Neural progenitor cell (in vitro differentiated cells): ENCODE data around the gene DPF3. TPM values are rescaled to one million over a fixed set of nuclear protein-coding genes. Genes with fewer than 3 reads are reported as not detected.

Source experiments
- DNase-seq: peaks from one replicate; pipeline ENCODE4 v3.0.0-alpha.2; 2016; ENCODE audit warnings: low spot score
- H2AFZ ChIP-seq: fragments of 200-600 bp; sonication (generic); replicated peaks from 2 replicates; pipeline ENCODE4 v1.6.1; 2016; ENCODE audit warnings: antibody characterized with exemption
- H3F3A ChIP-seq: fragments of 200-600 bp; sonication (generic); 2 replicates; pipeline ENCODE4 v1.6.1; 2016; ENCODE audit warnings: antibody characterized with exemption, low read depth
- H3K27ac ChIP-seq: fragments of 200-600 bp; sonication (generic); 2 replicates; pipeline ENCODE4 v1.5.1; 2016; ENCODE audit warnings: mild to moderate bottlenecking
- H3K27me3 ChIP-seq: fragments of 200-600 bp; sonication (generic); 2 replicates; pipeline ENCODE4 v1.6.1; 2016; ENCODE audit warnings: mild to moderate bottlenecking, moderate library complexity
- H3K36me3 ChIP-seq: fragments of 200-600 bp; sonication (generic); 2 replicates; pipeline ENCODE4 v1.5.1; 2016
- H3K4me1 ChIP-seq: fragments of 200-600 bp; sonication (generic); 2 replicates; pipeline ENCODE4 v1.6.1; 2016; ENCODE audit warnings: mixed run types
- H3K4me2 ChIP-seq: fragments of 200-600 bp; sonication (generic); 2 replicates; pipeline ENCODE4 v1.6.1; 2016
- H3K4me3 ChIP-seq: fragments of 200-600 bp; sonication (generic); 2 replicates; pipeline ENCODE4 v1.5.1; 2016
- H3K79me2 ChIP-seq: fragments of 200-600 bp; sonication (generic); 2 replicates; pipeline ENCODE4 v1.6.1; 2016; ENCODE audit warnings: low read depth
- H3K9ac ChIP-seq: fragments of 200-600 bp; sonication (generic); 2 replicates; pipeline ENCODE4 v1.6.1; 2016
- H3K9me3 ChIP-seq: fragments of 200-600 bp; sonication (generic); 2 replicates; pipeline ENCODE4 v1.5.1; 2016; ENCODE audit warnings: low read depth
- H4K20me1 ChIP-seq: fragments of 200-600 bp; sonication (generic); 2 replicates; pipeline ENCODE4 v1.6.1; 2016; ENCODE audit warnings: low read depth
- H3K27ac Mint-ChIP-seq: 3 replicates; pipeline ENCODE4 v1.8.0; 2021; ENCODE audit warnings: mixed read lengths
- H3K27me3 Mint-ChIP-seq: 2 replicates; pipeline ENCODE4 v1.8.0; 2022; ENCODE audit warnings: low read depth, mild to moderate bottlenecking, inconsistent platforms, moderate library complexity, mixed read lengths; ENCODE audit not compliant: insufficient read depth
- H3K36me3 Mint-ChIP-seq: 3 replicates; pipeline ENCODE4 v1.8.0; 2021; ENCODE audit warnings: mixed read lengths
- H3K4me1 Mint-ChIP-seq: 3 replicates; pipeline ENCODE4 v1.8.0; 2021; ENCODE audit warnings: mixed read lengths
- H3K4me3 Mint-ChIP-seq: 3 replicates; pipeline ENCODE4 v1.8.0; 2021; ENCODE audit warnings: mild to moderate bottlenecking, moderate library complexity, mixed read lengths
- H3K9me3 Mint-ChIP-seq: 3 replicates; pipeline ENCODE4 v1.8.0; 2020; ENCODE audit warnings: mixed read lengths
- EZH2 ChIP-seq: fragments of 200-600 bp; sonication (generic); IDR thresholded peaks from 2 replicates; pipeline ENCODE4 v1.6.1; 2017; ENCODE audit warnings: antibody characterized with exemption, mild to moderate bottlenecking, moderate library complexity
- EZH2phosphoT487 ChIP-seq: fragments of 200-600 bp; sonication (generic); IDR thresholded peaks from 2 replicates; pipeline ENCODE4 v1.6.1; 2017; ENCODE audit warnings: antibody characterized with exemption
- total RNA-seq: library from RNA; depleted of rRNA; stranded (reverse); fragments of >200 nt; gene quantifications from 2 replicates; pipeline ENCODE4 v1.2.3, GENCODE V29; 2015; ENCODE audit warnings: low replicate concordance
- TF ChIP-seq, protein P1 (sequence below): fragments of 200-600 bp; sonication (generic); IDR thresholded peaks from 2 replicates; pipeline ENCODE4 v1.5.1; 2017; ENCODE audit warnings: antibody characterized with exemption, mild to moderate bottlenecking

Gene DPF3
- total RNA-seq, 1 donor from 2014 or later, result not detected

DNA sequence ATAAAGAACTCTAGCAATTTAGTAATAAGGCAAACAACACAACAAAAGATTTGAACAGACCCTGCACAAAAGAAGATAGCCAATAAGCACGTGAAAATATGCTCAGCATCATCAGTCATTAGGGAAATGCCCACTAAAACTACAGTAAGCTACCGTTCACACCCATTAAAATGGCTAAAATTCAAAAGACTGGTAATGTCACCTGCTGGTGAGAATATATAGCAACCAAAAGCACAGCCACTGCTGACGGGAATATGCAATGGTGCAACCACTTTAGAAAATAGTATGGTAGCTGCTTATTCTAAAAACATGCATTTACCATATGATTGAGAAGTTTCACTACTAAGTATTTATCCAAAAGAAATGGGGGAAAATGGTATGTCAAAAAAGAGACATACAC, 74.9 kb downstream of the DPF3 start:
- H3K36me3 Mint-ChIP-seq, result no peaks in the 10 kb centered on the region
- H2AFZ ChIP-seq, result no peak overlapping the region
- no peaks in the 10 kb centered on the region for H3F3A ChIP-seq
- H3K4me3 Mint-ChIP-seq, result no peak overlapping the region
- DNase-seq, result no peak
- H3K4me2 ChIP-seq, result no peak overlapping the region
- H3K9me3 Mint-ChIP-seq, result no peaks in the 10 kb centered on the region
- peaks cover 3% of the 10 kb centered on the region for H3K4me1 Mint-ChIP-seq
- no peaks in the 10 kb centered on the region for H3K4me1 ChIP-seq
- H3K27me3 Mint-ChIP-seq, result peaks cover 2% of the 10 kb centered on the region
- no peaks in the 10 kb centered on the region for H3K27me3 ChIP-seq
- no peak overlapping the region for H3K9ac ChIP-seq
- no peak overlapping the region for H3K4me3 ChIP-seq
- TF ChIP-seq, protein P1, sequence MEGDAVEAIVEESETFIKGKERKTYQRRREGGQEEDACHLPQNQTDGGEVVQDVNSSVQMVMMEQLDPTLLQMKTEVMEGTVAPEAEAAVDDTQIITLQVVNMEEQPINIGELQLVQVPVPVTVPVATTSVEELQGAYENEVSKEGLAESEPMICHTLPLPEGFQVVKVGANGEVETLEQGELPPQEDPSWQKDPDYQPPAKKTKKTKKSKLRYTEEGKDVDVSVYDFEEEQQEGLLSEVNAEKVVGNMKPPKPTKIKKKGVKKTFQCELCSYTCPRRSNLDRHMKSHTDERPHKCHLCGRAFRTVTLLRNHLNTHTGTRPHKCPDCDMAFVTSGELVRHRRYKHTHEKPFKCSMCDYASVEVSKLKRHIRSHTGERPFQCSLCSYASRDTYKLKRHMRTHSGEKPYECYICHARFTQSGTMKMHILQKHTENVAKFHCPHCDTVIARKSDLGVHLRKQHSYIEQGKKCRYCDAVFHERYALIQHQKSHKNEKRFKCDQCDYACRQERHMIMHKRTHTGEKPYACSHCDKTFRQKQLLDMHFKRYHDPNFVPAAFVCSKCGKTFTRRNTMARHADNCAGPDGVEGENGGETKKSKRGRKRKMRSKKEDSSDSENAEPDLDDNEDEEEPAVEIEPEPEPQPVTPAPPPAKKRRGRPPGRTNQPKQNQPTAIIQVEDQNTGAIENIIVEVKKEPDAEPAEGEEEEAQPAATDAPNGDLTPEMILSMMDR, result no peak
- TF ChIP-seq EZH2 (no peak), EZH2phosphoT487 (no peak)
- H3K27ac Mint-ChIP-seq, result no peak overlapping the region
- H4K20me1 ChIP-seq, result no peaks in the 10 kb centered on the region
- no peaks in the 10 kb centered on the region for H3K9me3 ChIP-seq
- no peaks in the 10 kb centered on the region for H3K36me3 ChIP-seq
- no peak overlapping the region for H3K27ac ChIP-seq
- H3K79me2 ChIP-seq, result no peaks in the 10 kb centered on the region

DNA sequence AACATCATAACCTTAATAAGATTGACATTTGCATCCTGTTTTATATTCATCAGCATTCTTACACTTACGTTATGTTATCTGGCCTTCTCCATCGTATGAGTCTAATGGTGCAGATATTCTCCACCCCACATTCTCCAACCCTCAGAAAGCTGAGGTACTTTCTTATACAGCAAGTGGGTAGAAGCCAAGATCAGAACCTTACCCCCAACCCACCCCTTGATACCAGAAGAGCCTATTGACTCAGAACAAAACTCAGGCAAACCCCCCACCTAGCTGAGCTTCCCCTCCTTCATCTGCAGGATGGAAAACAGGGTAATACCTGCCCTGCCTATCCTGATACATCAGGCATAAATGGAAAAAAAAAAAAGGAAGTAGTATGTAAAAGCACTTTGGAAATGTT, 77.6 kb downstream of the DPF3 start:
- Histone ChIP-seq H3K9ac (no peak overlapping the region), H3K9me3 (no peaks in the 10 kb centered on the region), H2AFZ (no peak overlapping the region), H3K4me1 (peaks cover 3% of the 10 kb centered on the region), H3K27ac (no peak overlapping the region), H3K4me2 (no peak overlapping the region), H3K36me3 (no peaks in the 10 kb centered on the region), H4K20me1 (no peaks in the 10 kb centered on the region), H3K27me3 (no peaks in the 10 kb centered on the region), H3F3A (no peaks in the 10 kb centered on the region), H3K79me2 (no peaks in the 10 kb centered on the region), H3K4me3 (no peak overlapping the region)
- H3K36me3 Mint-ChIP-seq, result no peaks in the 10 kb centered on the region
- no peak for TF ChIP-seq EZH2
- TF ChIP-seq, protein P1, result no peak
- TF ChIP-seq EZH2phosphoT487, result no peak
- H3K27me3 Mint-ChIP-seq, result peaks cover 5% of the 10 kb centered on the region
- no peak for DNase-seq
- no peak overlapping the region for H3K4me3 Mint-ChIP-seq
- H3K9me3 Mint-ChIP-seq, result no peaks in the 10 kb centered on the region
- H3K27ac Mint-ChIP-seq, result no peak overlapping the region
- peaks cover 13% of the 10 kb centered on the region for H3K4me1 Mint-ChIP-seq

DNA sequence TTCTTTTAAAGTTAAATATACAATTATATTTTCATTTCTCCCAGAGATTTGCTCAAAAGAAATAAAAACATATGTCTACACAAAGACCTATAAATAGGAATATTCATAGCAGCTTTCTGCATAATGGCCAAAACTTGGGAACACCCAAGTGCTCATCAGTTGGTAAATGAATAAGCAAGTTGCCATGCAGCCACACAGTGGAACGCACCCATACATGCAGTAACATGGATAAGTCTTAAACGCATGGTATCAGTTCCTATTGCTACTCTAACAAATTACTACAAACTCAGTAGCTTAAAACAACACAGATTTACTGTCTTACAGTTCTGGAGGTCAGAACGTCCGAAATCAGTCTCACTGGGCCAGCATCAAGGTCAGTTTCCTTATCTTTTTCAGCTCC, 78.5 kb downstream of the DPF3 start:
- TF ChIP-seq EZH2 (no peak), EZH2phosphoT487 (no peak)
- TF ChIP-seq, protein P1, result no peak
- H3K27me3 Mint-ChIP-seq, result peaks cover 5% of the 10 kb centered on the region
- Histone ChIP-seq H3K9me3 (no peaks in the 10 kb centered on the region), H3F3A (no peaks in the 10 kb centered on the region), H2AFZ (no peak overlapping the region), H3K27me3 (no peaks in the 10 kb centered on the region), H3K4me2 (no peak overlapping the region), H4K20me1 (no peaks in the 10 kb centered on the region), H3K4me3 (no peak overlapping the region), H3K9ac (no peak overlapping the region), H3K4me1 (peaks cover 3% of the 10 kb centered on the region), H3K79me2 (no peaks in the 10 kb centered on the region), H3K36me3 (no peaks in the 10 kb centered on the region), H3K27ac (no peak overlapping the region)
- H3K9me3 Mint-ChIP-seq, result no peaks in the 10 kb centered on the region
- H3K4me1 Mint-ChIP-seq, result peaks cover 13% of the 10 kb centered on the region
- no peak overlapping the region for H3K4me3 Mint-ChIP-seq
- no peak for DNase-seq
- no peak overlapping the region for H3K27ac Mint-ChIP-seq
- no peaks in the 10 kb centered on the region for H3K36me3 Mint-ChIP-seq
